HUDEP-2 (cell line): ENCODE measurements around the gene PPM1H.

Source experiments
- DNase-seq, 76 experiments: peaks; one replicate each; lab custom pipeline; 2025; ENCODE audit not compliant: unreplicated experiment in 76 of 76; lab: John Stamatoyannopoulos, UW

PPM1H gene

GRCh38 chr12:62878211-62878610 is 56.7 kb downstream of the PPM1H start:
- DNase-seq = no peak

DNA sequence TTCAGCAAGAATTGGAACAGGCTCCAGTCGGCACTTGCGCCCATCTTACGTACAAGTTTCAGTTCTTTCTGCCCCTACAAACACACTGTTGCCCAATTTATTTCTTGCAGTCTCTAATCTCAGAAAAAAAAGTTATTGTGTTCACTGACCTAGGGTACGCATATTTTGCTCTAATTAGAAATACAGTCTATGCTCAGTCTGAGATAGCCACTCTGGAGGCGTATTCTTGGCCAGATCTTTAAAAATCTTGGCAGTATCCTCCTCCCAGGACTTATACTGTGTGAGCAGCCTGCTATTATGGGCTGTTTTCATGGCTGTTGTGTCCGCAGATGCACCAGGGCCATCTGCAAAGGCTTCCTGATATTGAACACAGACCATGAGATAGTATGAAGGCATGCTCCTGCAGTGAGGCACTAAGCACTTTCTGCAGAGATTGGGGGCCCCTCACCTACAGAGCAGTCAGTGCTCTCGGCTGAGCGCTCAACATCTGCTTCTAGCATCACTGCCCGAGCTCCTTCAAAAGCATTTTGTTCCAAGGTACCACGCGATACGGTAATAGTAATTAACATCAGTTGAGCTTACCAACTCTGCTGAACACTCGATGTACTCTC is 57.9 kb downstream of the PPM1H start:
- DNase-seq = no peak

- DNase-seq = no peak
Observed at GRCh38 chr12:62873826-62874448, 61.0 kb downstream of the PPM1H start.

DNA sequence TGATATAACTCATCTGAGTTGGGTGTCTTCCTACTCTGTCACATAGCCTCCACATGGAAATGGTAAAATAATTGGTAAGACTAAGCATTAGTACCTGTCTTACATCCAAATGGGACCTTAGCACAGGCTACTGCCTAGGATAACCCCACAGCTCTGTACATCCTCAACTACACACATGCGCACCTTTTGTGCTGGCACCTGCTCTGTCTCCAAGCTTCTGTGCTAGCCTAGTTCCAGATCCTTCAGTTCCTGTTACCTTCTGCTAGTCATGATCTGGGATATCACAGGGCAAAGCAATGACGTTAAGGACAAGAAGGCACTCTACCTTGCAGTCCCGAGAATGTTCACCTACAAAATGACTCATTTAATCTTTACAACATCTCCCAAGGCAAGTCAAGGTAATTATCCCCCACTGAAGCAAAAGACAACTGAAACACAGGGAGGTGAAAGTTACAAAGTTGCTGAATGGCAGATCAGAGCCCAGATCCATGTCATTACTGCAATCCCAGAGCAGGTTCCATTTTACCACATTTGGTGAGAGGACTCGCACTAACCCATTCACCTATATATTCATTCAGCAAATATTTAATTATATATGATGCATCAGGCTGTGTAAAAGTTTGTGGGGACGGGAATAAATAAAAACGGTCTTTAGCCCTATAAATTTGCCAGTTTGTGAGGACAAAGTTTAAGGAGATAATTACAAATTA is 61.7 kb downstream of the PPM1H start:
- no peak for DNase-seq

DNA sequence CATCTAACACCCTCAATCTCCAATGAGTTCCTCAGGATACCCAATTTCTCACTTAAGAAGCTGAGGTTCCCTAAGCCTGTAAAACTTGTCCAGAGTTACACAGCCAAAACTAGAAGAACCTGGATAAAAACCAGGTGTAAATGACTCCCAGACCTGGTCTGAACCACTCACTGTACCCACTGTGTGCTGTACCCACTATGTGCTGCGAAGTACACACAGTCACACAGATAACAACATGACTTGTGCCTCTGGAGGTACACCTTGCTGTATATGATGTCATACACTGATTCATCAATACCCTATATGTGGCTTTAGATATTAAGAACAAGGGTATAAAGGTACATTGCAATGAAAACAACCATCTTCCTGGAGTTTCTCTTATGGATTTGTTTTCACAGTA is 66.1 kb downstream of the PPM1H start:
- DNase-seq = no peak

GRCh38 chr12:62866451-62867082 is 68.4 kb downstream of the PPM1H start:
- DNase-seq = peak in 4 of 76 experiments; percentile 3 to 46 (median 14)

DNA sequence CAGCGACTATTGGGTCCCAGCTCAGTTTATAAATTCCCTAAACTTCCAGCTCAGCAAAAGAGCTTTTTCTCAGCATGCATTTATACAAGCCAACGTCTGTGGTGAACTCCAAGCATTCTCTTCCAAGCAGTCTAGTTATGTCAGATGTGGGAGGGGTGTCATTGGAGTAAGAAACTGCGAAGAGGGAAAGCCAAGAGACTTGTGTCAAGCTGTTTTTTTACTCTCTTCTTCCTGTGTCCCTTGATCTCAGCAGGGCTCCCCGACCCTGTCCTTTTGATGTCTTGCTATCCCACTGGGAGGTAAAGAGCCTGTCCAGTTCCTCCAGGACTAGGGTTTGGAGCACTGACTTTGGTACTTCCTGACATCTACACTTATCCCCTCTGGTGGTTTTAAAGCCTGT is 69.0 kb downstream of the PPM1H start:
- no peak for DNase-seq

DNA sequence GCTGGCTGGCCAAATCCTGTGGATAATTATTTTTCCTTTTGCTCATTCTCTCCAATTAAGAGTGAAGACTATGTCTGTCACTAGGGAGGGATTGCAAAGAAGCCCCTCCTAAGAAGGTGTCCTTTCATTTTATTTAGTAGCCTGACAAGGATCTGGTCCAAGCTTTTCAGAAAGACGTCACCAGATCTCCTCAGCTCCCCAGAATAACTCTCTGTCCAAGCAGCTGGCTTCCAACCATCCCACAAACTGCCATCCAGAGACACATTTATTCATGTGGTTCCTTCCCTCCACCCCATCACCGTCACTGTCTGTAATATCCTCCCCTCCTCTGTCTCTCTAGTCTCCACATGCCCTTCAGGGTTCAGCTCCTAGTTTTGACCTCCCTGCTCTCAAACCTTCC is 69.9 kb downstream of the PPM1H start:
- DNase-seq = no peak

DNA sequence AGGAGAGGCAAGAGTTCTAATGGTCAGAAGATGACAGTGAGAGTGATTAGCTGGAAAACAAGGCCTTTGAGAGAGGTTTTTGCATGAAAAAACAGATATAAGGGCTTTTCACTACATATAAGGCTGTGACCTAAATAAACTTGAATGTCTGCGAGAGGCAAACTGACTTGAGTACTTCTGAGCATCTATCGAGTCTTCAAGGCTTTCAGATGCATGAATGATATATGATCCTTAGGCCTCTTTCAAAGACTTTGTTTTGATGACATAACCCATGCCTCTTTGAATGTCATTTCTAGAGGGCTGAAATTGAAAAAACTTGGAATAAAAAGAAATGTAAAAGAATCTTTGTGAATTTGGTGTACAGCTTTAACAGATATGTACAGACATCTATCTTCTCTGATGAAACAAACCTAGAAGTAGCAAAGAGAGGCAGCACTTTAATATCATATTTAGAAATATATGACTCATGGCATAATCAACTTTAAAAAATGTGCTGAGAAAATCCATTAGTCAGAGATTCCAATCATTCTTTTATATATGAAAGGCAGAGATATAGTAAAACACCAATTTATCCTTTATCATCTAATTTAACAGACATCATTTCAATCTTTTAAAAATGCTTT is 72.6 kb downstream of the PPM1H start:
- DNase-seq = no peak

DNA sequence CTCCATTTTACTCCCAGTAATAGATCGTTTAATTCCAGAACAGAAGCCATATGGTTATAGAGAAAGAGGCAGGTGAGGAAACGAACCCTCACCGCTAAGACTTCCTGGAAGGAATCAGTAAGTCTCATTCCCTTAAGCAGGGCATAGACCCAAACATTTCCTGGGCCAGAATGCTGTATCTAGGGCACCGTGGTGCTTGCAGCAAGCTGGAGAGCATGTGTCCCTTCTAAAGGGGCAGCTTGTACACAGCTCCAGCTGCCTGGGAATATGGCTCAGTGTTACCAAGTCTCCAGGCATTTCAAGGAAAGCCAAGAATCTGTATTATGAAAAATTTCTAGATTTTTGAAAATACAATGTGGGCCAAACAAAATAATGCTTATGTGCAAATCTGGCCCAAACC is 73.4 kb downstream of the PPM1H start:
- no peak for DNase-seq

DNA sequence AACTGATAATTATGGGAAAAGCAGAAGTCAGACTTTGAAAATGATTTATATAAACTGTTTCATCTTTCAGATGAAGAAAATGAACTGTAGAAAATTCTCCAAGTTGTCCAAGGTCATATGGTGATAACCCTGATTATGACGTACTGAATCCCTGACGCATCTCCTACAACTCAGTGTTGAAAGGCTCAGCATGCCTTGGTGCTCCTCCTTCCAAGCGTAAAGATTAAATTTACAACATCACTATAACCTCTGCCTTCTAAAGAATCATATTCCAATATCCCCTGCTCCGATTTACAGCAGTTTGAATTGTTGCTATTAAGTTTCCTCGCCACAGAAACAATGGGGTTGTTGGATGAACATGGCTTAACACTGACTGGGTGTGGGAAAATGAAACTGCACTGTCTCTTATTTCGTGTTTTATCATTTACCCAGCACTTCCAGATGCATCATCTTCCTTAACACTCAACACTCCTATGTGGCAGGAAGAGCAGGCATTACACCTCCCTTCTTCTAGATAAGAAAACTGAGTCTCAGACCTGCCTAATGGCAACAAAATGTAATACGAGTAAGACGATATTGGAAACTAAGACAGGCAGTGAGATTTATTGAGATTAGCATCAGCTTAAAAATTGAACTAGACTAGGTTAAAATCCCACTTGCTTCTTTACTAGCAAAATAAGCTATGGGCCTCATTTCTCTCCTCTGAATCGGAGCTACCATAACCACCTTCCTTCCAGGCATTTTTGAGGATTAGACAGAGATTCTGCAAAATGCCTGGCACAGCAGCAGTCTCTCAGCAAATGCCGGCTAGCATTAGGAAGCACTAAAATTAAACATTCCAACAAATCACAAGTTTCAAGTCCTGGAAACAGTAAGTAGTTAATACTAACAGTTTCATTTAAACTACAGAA is 74.2 kb downstream of the PPM1H start:
- DNase-seq = no peak

DNA sequence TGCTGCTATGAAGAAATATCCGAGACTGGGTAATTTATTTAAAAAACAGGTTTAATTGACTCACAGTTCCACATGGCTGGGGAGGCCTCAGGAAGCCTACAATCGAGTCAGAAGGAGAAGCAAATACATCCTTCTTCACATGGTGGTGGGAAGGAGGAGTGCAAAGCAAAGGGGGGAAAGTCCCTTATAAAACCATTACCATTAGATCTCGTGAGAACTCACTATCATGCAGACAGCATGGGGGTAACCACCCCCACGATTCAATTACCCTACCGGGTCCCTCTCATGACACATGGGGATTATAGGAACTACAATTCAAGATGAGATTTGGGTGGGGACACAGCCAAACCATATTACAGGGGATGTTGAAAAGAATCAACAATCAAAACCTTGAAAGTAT is 74.9 kb downstream of the PPM1H start:
- no peak for DNase-seq

DNA sequence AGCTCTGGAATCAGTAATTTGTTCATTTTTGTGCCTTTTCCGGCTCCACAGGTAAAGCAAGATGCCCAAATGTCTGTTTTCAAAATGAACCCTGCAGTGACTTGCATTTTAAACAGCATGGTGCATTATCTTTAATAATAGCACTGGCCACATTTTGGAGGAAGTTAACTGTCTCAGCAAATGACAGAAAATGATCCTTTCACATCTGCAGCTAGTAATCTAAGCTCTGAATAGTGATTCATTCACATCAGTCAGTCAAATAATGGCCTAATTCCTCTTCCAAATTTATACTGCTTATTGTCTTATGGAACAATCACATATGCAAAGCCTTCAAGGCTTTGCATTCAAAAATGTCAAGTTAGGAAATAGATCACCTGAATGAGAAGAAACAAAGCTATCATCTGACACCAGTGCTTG is 75.6 kb downstream of the PPM1H start:
- no peak for DNase-seq

DNA sequence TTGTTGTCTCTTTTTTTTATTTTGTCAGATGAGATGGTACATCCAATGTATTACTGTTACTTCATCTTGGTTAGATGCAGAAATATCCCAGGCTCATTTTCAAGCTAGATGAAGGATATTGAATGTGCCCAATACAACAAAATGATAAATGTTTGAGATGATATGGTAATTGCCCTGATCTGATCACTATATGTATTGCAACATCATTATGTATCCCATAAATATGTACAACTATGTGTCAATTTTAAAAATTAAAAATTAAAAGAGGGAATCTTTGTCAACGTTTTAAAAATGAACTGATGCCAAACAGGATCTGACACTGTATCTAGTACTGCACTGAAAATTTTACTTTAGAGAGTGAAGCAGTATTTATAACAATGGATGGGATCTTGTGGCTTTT is 78.5 kb downstream of the PPM1H start:
- no peak for DNase-seq

GRCh38 chr12:62854024-62854423 is 80.9 kb downstream of the PPM1H start:
- no peak for DNase-seq

DNA sequence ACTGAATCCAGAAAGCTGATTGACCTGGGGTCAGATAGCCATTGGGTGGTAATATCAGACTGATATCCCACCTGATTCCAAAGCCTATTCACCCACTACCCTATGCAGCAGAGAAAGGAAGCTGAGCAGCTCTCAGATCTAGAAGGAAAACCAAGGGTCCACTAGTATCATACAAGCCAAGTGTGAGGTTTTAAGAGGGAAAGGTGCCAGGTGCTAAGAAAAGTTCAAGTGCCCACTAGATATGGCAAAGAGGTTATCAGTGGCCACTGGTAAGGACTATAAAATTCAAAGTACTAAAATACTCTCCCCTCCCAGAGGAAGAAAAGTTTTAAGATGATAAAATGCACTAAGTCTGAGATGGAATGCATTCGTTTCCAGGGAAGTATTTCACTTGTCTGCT is 85.6 kb downstream of the PPM1H start:
- no peak for DNase-seq

- no peak for DNase-seq
Observed at GRCh38 chr12:62848418-62848817, 86.5 kb downstream of the PPM1H start.

DNA sequence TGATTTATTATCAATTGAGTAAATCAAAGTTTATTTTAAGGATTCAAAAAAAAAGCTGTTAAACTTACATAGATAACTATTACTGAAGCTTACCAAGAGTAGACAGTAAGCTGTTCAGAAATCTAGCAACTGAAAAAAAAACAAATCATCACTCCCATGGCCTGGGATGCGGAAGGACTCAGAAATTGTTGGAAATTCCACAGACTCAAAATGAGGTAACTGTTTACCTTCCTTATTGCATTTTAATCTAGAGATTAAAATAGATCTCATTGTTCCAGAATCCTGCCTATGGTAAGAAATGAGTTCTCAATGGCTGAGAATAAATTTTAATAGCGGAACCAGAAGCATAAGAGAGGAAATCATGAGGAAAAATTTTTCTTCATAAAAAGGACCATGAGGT is 87.2 kb downstream of the PPM1H start:
- no peak for DNase-seq

DNA sequence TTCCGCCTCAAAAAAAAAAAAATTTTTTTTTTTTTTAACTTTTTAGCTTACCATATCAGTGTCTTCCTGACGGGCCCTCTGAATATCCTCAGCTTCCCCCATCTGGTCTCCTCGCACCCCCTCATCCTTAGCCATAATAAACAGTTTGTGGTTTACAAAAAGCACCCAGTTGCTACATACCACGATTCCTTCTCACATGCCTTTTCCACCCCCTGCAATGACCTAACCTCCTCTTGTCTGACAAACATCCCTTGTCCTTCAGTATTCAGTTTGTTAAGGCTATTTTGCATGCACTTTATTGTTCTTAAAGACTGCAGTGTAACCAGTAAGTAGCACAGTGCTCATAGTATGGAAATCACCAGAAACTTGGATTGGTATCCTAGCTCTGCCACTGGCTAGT is 88.5 kb downstream of the PPM1H start:
- no peak for DNase-seq

- DNase-seq = no peak
Observed at GRCh38 chr12:62844915-62845314, 90.0 kb downstream of the PPM1H start.
